ENCODE data around the gene CDH18. TPM values are rescaled to one million over a fixed set of nuclear protein-coding genes. Genes with fewer than 3 reads are reported as not detected.

CDH18 gene
- total RNA-seq, 1 donor from 2014 or later: not detected

GRCh38 chr5:19930451-19930850, 57.5 kb downstream of the CDH18 start:
- DNase-seq (ENCODE audit: low read depth, low spot score): no peak

GRCh38 chr5:19928562-19929421, 59.2 kb downstream of the CDH18 start:
- no peak for DNase-seq (ENCODE audit: low read depth, low spot score)

- no peak for DNase-seq (ENCODE audit: low read depth, low spot score)
These were observed 60.1 kb downstream of the CDH18 start for GRCh38 chr5:19927919-19928318.

GRCh38 chr5:19927170-19927569, 60.8 kb downstream of the CDH18 start:
- no peak for DNase-seq (ENCODE audit: low read depth, low spot score)

- no peak for DNase-seq (ENCODE audit: low read depth, low spot score)
These were observed 64.3 kb downstream of the CDH18 start for GRCh38 chr5:19923742-19924141.

- no peak for DNase-seq (ENCODE audit: low read depth, low spot score)
These were observed 67.2 kb downstream of the CDH18 start for GRCh38 chr5:19920761-19921160.

GRCh38 chr5:19918780-19919179, 69.2 kb downstream of the CDH18 start:
- no peak for DNase-seq (ENCODE audit: low read depth, low spot score)

GRCh38 chr5:19917588-19918122, 70.3 kb downstream of the CDH18 start:
- no peak for DNase-seq (ENCODE audit: low read depth, low spot score)

- DNase-seq (ENCODE audit: low read depth, low spot score): no peak
These were observed 77.9 kb downstream of the CDH18 start for GRCh38 chr5:19910136-19910535.

GRCh38 chr5:19904766-19905165, 83.2 kb downstream of the CDH18 start:
- no peak for DNase-seq (ENCODE audit: low read depth, low spot score)

GRCh38 chr5:19903611-19904010, 84.4 kb downstream of the CDH18 start:
- DNase-seq (ENCODE audit: low read depth, low spot score): no peak

- no peak for DNase-seq (ENCODE audit: low read depth, low spot score)
These were observed 85.6 kb downstream of the CDH18 start for GRCh38 chr5:19902316-19902934.

- no peak for DNase-seq (ENCODE audit: low read depth, low spot score)
These were observed 87.7 kb downstream of the CDH18 start for GRCh38 chr5:19900269-19900668.

- no peak for DNase-seq (ENCODE audit: low read depth, low spot score)
These were observed 96.3 kb downstream of the CDH18 start for GRCh38 chr5:19891658-19892057.

- no peak for DNase-seq (ENCODE audit: low read depth, low spot score)
These were observed 101.7 kb downstream of the CDH18 start for GRCh38 chr5:19886123-19886917.

GRCh38 chr5:19885040-19885824, 102.8 kb downstream of the CDH18 start:
- DNase-seq (ENCODE audit: low read depth, low spot score): no peak

GRCh38 chr5:19880859-19881436, 107.1 kb downstream of the CDH18 start:
- no peak for DNase-seq (ENCODE audit: low read depth, low spot score)

GRCh38 chr5:19880458-19880857, 107.5 kb downstream of the CDH18 start:
- no peak for DNase-seq (ENCODE audit: low read depth, low spot score)

- DNase-seq (ENCODE audit: low read depth, low spot score): no peak
These were observed 113.2 kb downstream of the CDH18 start for GRCh38 chr5:19874811-19875210.

GRCh38 chr5:19866090-19866450, 121.9 kb downstream of the CDH18 start:
- no peak for DNase-seq (ENCODE audit: low read depth, low spot score)
